Esophagus squamous epithelium (tissue), 5 donors: ENCODE data around the gene MPST. TPM values are rescaled to one million over a fixed set of nuclear protein-coding genes. Genes with fewer than 3 reads are reported as not detected.

Experiments
- DNase-seq: peaks from one replicate; lab custom pipeline; 2025; lab: John Stamatoyannopoulos, UW
- H3K27ac ChIP-seq, 4 donors: fragments of 200-600 bp; sonication (generic); one replicate each; pipeline ENCODE4 v1.5.1; 2016 to 2019; ENCODE audit warnings: mild to moderate bottlenecking in 1 of 4
- H3K27me3 ChIP-seq, 4 donors: fragments of 200-600 bp; sonication (generic); 1 replicate in 3 of 4; 2 replicates in 1 of 4; pipeline versions ENCODE4 v1.5.1 to v1.6.0; 2017 to 2021; ENCODE audit warnings: antibody characterized with exemption in 1 of 4
- H3K36me3 ChIP-seq, 3 donors: fragments of 200-600 bp; sonication (generic); one replicate each; pipeline ENCODE4 v1.5.1; 2016 to 2019
- H3K4me1 ChIP-seq, 3 donors: fragments of 200-600 bp; sonication (generic); one replicate each; pipeline ENCODE4 v1.5.1; 2017 to 2019
- H3K4me3 ChIP-seq, 4 donors: fragments of 200-600 bp; sonication (generic); 1 replicate in 3 of 4; 2 replicates in 1 of 4; pipeline ENCODE4 v1.5.1; 2016 to 2019; ENCODE audit warnings: mild to moderate bottlenecking in 2 of 4, moderate library complexity in 1 of 4
- H3K9me3 ChIP-seq, 3 donors: fragments of 200-600 bp; sonication (generic); one replicate each; pipeline ENCODE4 v1.5.1; 2016 to 2019
- POLR2A ChIP-seq, 4 donors: fragments of 450-650 bp; IDR thresholded peaks; one replicate each; pipeline ENCODE4 v1.6.1; 2017; ENCODE audit warnings: antibody characterized with exemption in 4 of 4, mild to moderate bottlenecking in 4 of 4, moderate library complexity in 3 of 4
- WGBS, 2 donors: methylation state at CpG; one replicate each; pipeline ENCODE4 v1.1.5; 2018; 5-methylcytosine and 5-hydroxymethylcytosine counted together
- intact Hi-C: fragments of 100-400 bp; cut with DNase I; formaldehyde crosslinking; loops from one replicate; pipeline ENCODE4 v1.15.0; 2022
- total RNA-seq, 4 donors: library from RNA; depleted of rRNA; stranded (reverse); fragments of >200 nt; gene quantifications; one replicate each; pipeline ENCODE4 v1.1.0, GENCODE V29; 2016
- TF ChIP-seq, protein P1 (sequence below), 6 experiments: fragments of 450-650 bp in 4 of 6; fragments of 200-600 bp in 2 of 6; sonication (generic) in 2 of 6; IDR thresholded peaks; one replicate each; pipeline ENCODE4 v1.5.1; 2016 to 2019; ENCODE audit warnings: antibody characterized with exemption in 6 of 6, mild to moderate bottlenecking in 4 of 6, moderate library complexity in 4 of 6
- donor health status: DM: yes; HTN: yes; CAD: no.

The MPST gene
- total RNA-seq, 4 donors from 2014 or later, result 88.4 to 160 (median 132) TPM

DNA sequence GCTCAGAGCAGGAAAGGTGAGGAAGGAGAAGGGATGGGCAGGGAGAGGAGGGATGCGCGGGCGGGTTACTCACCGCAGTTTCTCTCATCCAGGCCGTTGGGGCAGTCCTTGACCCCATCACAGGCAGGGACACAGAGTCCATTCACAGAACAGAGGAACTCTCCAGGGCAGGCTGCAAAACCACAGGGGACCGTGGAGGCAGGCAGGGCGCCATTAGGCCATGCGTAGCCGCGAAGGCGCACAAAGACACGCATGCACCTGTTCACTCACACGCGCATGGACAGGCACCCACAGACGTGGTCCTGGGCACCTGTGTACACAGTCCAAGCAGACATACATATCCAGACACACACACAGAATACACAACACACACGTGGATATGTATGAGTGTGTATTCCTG, 55.0 kb downstream of the MPST start:
- Histone ChIP-seq H3K4me1 (no peaks in the 10 kb centered on the region), H3K36me3 (no peaks in the 10 kb centered on the region), H3K9me3 (no peaks in the 10 kb centered on the region), H3K27me3 (peaks cover 0 to 75% (median 0%) of the 10 kb centered on the region in 4 donors), H3K4me3 (no peak overlapping the region), H3K27ac (no peak overlapping the region)
- intact Hi-C loops, result no loop called here
- TF ChIP-seq POLR2A (IDR thresholded peaks at IDR 0.05), result no peak
- TF ChIP-seq, protein P1, sequence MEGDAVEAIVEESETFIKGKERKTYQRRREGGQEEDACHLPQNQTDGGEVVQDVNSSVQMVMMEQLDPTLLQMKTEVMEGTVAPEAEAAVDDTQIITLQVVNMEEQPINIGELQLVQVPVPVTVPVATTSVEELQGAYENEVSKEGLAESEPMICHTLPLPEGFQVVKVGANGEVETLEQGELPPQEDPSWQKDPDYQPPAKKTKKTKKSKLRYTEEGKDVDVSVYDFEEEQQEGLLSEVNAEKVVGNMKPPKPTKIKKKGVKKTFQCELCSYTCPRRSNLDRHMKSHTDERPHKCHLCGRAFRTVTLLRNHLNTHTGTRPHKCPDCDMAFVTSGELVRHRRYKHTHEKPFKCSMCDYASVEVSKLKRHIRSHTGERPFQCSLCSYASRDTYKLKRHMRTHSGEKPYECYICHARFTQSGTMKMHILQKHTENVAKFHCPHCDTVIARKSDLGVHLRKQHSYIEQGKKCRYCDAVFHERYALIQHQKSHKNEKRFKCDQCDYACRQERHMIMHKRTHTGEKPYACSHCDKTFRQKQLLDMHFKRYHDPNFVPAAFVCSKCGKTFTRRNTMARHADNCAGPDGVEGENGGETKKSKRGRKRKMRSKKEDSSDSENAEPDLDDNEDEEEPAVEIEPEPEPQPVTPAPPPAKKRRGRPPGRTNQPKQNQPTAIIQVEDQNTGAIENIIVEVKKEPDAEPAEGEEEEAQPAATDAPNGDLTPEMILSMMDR (IDR thresholded peaks at IDR 0.05), result no peak
- 58 to 67% methylated on average over 11 to 16 of the region's 16 CpGs for WGBS, 2 donors
- DNase-seq, result no peak

DNA sequence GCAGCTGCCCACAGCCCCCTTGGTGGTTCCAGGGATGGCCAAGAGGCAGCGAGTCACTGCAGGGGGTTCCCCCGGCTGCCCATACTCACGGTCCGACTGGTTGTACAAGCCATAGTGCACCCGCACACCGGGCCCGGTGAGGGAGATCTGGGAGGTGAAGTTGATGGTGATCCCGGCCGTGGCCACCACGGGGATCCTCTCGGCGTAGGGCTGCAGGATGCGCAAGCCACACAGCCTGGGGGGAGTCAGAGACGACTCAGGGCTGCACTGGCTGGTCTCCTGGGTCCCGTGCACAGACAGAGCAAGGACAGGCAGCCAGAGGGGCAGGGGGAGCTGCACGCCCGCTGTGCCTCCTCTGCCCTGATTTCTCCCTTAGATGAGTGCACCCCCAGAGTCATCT, 55.5 kb downstream of the MPST start:
- Histone ChIP-seq H3K4me1 (peaks cover 0 to 5% (median 0%) of the 10 kb centered on the region in 3 donors), H3K9me3 (no peaks in the 10 kb centered on the region), H3K27me3 (peaks cover 0 to 75% (median 0%) of the 10 kb centered on the region in 4 donors), H3K36me3 (no peaks in the 10 kb centered on the region), H3K27ac (no peak overlapping the region), H3K4me3 (no peak overlapping the region)
- intact Hi-C loops, result no loop called here
- DNase-seq, result no peak
- 35 to 67% methylated on average over 1 to 2 of the region's 17 CpGs for WGBS, 2 donors
- TF ChIP-seq POLR2A (IDR thresholded peaks at IDR 0.05), result no peak
- TF ChIP-seq, protein P1 (IDR thresholded peaks at IDR 0.05), result no peak

DNA sequence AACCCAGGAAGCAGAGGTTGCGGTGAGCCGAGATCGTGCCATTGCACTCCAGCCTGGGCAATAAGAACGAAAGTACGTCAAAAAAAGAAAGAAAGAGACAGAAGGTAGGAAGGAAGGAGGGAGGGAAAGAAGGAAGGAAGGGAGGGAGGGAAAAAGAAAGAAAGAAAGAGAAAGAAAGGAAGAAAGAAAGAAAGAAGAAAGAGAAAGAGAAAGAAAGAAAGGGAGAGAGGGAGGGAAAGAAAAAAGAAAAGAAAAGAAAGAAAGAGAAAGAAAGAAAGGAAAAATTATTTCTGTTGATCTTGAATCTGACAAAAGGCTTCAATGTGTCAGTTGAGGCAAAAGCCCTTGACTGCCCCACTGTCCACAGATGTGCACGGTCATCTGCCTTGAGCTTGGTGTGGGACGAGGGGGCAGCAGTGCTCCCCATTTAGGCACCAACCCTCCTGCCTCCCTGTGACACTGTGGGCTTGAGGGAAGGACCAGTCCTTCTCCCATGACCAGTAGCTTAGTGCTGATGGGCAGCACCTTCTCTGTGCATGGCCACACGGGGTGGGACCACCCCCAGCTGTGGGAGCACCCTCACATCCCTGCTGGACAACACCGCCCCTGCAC, 56.4 kb downstream of the MPST start:
- no peak for DNase-seq
- H3K36me3 ChIP-seq, result no peaks in the 10 kb centered on the region
- TF ChIP-seq, protein P1 (IDR thresholded peaks at IDR 0.05), result no peak
- no peak for TF ChIP-seq POLR2A (IDR thresholded peaks at IDR 0.05)
- peaks cover 0 to 6% (median 0%) of the 10 kb centered on the region in 3 donors for H3K4me1 ChIP-seq
- no peaks in the 10 kb centered on the region for H3K9me3 ChIP-seq
- no peak overlapping the region for H3K27ac ChIP-seq
- 81 to 83% methylated on average over 6 to 7 of the region's 9 CpGs for WGBS, 2 donors
- intact Hi-C loops, result no loop called here
- H3K27me3 ChIP-seq, result peaks cover 0 to 70% (median 0%) of the 10 kb centered on the region in 4 donors
- no peak overlapping the region for H3K4me3 ChIP-seq

DNA sequence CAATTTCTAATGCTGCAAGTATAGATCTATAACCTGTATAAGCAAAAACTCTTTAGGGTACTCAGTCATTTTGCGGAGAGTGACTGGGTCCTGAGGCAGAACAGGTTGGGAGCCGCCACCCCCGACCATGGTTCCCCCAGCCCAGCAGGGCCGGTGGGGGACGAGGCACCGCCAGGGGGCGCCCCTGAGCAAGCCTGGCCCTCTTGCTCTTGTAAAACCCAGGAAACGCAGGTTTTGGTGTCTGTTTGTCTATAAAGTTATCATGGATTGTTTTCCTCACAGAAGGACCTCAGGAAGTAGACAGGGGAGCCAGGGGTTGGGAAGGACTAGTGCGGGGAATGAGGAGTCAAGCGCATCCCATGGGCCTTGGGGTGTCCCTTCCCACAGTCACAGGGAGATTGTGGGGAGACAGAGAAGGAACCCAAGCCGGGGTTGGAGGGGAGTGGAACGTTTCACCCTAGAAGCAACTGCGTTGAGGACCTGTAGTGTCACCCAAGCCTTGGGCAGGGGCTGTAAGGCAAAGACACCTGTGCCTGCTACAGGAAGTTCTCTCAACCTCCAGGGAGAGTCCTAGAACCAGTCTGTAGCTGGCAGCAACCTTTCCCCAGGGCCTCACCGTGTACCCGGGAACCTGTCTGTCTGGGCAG, 58.4 kb downstream of the MPST start:
- intact Hi-C loops, result no loop called here
- WGBS, 2 donors, result 19 to 27% methylated on average over 14 to 15 of the region's 15 CpGs
- no peak for TF ChIP-seq POLR2A (IDR thresholded peaks at IDR 0.05)
- TF ChIP-seq, protein P1 (IDR thresholded peaks at IDR 0.05), result peak; percentile 87 to 96 (median 90)
- peaks cover 0 to 63% (median 0%) of the 10 kb centered on the region in 4 donors for H3K27me3 ChIP-seq
- no peak for DNase-seq
- no peak overlapping the region for H3K4me3 ChIP-seq
- H3K4me1 ChIP-seq, result peaks cover 0 to 6% (median 0%) of the 10 kb centered on the region in 3 donors
- H3K27ac ChIP-seq, result no peak overlapping the region
- H3K36me3 ChIP-seq, result no peaks in the 10 kb centered on the region
- no peaks in the 10 kb centered on the region for H3K9me3 ChIP-seq

DNA sequence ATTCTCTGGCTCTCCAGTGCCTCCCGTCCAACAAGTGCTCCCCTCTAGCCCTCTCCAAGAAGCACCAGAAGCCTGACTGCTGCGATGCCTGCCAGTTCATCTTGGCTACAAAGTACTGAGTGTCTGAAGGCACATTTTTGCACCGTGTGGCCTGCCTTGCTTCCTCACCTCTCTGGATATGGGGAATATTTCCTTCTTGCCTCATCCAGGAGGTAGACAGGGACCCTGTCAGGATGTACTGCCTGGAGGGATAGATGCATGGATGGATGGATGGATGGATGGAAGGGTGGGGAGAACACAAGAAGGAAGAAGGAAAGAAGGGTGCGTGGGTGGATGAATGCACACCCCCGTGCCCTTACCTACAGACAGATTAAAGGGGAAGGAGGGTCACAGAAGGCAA, 59.6 kb downstream of the MPST start:
- Histone ChIP-seq H3K9me3 (no peaks in the 10 kb centered on the region), H3K36me3 (no peaks in the 10 kb centered on the region), H3K4me3 (no peak overlapping the region), H3K27ac (no peak overlapping the region), H3K4me1 (peaks cover 0 to 6% (median 0%) of the 10 kb centered on the region in 3 donors), H3K27me3 (peaks cover 0 to 50% (median 0%) of the 10 kb centered on the region in 4 donors)
- intact Hi-C loops, result no loop called here
- TF ChIP-seq, protein P1 (IDR thresholded peaks at IDR 0.05), result no peak
- no peak for TF ChIP-seq POLR2A (IDR thresholded peaks at IDR 0.05)
- 50 to 60% methylated on average over 4 to 5 of the region's 5 CpGs for WGBS, 2 donors
- no peak for DNase-seq
